Activated T-helper 1 cell treated with Interleukin-2 at 50 U/mL for 16 hours (primary cell): ENCODE results near the gene CCSER2.

Experiments used
- DNase-seq: peaks from one replicate; pipeline ENCODE4 v3.0.0-alpha.2; 2020; ENCODE audit warnings: low read depth

The CCSER2 gene

DNA sequence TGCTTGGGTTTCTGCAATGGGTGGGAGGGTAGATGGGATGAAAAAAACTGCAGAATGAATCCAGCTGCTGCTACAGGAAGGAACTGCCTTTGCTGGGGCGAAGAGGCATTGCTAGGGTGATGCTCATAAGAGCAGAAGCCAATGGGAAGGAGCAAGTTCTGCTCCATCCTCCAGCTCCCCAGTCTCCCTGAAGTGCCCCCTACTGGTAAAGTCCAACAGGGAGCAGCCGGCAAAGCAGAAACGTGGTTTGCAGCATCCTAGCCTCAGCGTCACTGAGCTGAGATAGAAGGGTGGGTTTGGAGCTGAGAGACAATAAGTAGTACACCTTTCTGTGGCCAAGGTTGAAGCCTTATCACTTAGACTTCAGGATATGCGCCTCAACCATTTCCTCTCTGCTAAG, 220.5 kb downstream of the CCSER2 start:
- DNase-seq = no peak

DNA sequence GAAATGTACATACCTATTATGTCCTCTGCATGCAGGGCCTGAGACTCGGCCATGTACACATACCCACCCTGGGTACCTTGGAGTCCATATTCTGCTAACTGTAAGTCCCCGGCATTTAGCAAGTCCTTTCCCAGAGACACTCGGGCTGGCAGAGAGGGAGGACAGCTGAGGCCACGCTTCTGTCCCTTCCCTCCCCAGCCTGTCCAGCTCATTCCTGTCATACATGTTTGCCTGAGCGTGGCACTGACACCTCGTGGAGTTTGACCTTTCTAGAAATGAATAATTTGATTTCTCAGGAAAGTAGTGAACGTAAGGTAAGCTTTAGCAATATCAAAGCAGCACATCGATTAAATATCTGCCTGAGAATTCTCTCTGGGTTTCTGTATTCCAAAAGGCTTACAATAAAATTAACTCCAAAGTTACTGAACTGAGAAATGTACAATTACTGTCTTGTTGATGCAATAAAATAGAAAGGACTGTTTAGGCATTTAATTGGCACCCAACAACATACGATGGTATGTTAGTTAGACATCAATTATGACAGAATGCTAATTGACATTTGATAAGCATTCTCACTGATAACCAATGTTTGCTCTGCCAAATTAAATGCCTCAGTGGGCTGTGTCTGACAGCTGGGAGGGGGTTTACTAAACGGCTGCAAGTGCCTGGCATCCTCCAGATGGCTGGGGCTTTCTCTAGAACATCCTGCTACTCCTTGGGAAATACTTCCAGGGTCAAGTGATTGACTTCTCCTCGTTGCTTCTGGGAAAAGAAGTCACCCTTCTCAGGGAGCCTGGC, 221.2 kb downstream of the CCSER2 start:
- no peak for DNase-seq

DNA sequence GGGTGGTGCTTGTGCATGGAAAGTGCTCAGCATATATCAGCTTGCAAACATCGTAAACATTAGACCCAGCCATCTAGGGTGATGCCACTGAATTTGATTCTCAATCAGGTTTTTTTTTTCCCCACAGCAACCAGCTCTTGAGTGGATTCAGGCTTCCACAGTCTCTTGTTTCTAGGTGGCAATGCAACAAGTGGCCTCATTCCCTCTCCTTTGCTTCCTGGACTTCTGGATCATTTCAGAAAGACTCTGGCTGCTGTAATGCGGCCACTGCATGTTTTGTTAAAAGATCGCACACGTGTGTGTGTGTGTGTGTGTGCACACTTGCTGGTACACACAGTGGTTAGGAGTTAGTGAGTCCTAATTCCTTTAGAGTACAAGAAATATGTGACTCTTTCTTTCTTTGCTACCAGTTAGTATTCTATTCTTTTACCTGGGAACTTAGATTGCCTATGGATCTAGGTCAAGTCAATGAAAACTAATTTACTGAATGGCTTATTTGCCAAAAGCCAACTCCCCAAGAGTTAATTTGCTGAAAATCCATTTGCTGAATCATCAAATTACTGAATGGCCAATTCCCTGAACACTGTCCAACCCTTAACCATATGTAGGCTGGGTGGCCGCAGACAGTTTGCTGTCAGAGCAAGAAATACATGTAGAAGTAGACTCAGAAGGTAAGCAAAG, 222.5 kb downstream of the CCSER2 start:
- DNase-seq = no peak

DNA sequence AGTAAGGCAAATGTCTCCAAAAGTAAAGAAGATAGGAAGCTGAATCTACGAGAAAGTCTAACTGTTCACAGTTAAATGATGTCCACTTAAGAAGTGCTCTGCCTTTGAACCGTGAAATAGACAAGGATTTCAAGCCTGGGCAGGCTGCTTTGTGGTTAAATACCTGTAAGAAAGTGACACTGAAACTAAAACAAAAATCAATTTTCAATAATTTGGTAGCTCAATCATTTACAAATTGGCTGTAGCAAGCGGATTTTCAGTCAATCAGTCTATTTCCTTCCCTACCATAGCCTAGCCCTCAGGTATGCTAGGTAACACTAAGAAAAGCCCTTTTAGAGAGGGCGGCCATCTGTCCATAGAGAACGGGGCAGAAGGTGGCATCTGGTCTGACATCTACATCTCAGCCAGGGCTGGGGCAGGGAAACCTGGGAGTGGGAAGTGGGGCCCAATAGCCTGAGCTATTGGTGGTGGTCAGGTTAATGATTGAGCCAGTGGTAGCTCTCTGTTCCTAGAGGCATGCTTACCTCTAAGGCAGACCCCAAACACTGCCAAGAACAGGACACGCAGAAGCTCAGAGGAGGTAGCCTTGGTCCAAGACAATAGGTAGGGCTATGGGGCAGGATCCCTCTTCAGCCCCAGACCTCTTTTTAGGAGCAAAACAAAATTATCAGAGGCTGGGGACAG, 223.2 kb downstream of the CCSER2 start:
- no peak for DNase-seq

DNA sequence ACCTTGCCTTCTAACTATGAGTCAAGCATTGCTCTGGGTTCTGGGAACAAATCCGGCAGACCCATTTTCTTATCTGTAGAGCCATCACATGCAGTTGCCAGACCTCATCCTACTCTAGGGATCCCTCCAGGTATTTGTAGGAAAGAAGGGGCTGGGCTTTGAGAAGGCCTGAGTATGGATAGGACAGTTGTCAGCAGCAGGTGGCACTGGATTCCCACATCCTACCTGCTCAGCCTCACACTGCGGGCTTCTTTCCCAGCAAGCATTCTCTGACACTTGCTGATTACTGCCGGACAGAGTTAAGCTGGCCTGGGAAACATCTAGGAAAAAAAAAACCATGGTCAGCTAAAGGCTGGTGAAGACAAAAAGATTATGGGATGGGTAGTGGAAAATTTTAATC, 224.1 kb downstream of the CCSER2 start:
- no peak for DNase-seq

DNA sequence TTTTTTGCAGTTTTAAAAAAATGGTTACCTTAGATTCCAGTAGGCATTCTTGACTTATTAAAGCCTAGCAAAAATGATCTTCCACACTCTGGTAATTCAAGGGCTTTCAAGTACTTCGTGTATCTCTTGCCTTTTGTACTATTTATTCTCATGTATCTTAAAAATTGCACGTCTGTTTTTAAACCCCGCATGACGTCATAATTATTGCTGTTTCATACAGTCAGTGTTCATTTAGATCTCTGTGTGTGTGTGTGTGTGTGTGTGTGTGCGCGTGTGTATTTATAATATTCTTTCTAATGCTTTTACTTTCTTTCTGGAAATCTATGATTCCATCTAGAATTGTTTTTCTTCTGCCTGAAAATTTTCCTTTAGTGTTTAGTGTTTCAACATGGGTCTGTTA, 234.2 kb downstream of the CCSER2 start:
- DNase-seq = no peak

DNA sequence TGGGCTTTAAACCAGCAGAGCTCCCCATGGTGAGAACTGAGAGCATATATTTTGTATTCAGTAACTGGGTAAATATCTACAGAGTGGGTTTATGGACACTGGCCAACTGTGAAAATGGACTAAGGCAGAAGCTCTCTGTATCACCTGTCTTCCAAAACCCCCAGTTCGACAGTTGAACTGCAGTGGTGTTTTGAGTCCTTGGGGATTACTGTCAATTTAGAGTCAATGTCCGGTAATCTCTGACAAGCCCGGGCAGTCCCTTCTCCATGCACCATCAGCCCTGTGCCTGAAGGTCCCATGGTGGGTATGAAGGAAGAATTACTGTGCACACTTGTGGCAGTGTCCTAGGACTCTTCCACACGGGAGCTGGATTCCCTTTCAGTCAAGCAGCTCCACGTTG, 235.0 kb downstream of the CCSER2 start:
- no peak for DNase-seq

DNA sequence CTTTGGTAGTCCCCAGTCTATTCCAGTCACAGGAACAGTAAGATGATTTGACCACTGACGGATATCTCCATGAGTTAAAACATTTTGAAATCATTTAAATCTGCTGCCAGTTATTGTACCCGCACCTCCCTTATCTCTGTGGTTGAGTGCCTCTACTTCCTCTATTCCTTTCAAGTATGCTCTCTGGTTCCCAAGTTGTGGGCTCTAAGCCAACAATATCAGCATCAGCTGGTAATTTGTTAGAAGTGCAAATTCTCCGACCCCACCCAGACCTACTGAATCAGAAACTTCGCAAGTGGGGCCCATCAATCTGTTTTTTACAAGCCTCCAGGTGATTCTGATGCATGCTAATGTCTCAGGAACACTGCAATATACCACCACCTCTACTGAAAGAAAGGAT, 235.5 kb downstream of the CCSER2 start:
- DNase-seq = no peak

DNA sequence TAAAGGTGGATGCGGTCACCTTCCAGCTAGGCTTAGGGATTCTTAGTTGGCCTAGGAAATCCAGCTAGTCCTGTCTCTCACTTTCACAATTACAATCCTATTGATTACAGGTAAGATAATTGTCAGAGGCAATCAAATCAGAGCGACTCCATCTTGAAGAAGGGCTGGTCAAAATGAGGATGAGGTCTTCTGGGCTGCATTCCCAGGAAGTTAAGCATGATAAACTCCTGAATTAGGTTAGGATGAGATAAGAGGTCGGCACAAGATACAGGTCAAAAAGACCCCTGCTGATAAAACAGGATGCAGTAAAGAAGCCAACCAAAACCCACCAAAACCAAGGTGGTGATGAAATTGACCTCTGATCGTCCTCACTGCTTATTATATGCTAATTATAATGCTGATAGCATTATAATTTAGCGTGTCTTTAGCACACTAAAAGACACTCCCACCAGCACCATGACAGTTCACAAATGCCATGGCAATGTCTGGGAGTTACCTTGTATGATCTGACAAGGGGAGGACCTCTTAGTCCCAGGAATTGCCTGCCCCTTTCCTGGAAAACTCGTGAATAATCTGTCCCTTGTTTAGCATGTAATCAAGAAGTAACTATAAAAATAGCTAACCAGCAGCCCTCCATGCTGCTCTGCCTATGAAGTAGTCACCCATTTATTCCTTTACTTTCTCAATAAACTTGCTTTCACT, 237.6 kb downstream of the CCSER2 start:
- DNase-seq = no peak

DNA sequence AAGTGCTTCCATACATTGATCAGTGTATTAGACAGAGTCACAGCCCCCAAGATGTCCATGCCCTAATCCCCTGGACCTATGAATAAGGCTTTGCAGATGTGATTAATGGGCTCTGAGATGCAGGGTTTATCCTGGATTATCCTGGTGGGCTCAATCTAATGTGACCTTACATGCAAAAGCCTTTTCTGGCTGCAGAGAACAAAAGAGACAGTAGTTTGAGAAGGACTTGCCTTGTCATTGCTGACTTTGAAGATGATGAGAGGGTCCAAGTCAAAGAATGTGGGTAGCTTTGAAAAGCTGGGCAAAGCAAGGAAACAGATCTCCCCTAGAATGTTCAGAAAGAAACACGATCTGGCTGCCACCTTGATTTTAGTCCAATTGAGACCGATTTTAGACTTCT, 238.7 kb downstream of the CCSER2 start:
- no peak for DNase-seq
